Skin of body (tissue), 2 donors: Measurements from ENCODE around the gene ADAM11. TPM values are rescaled to one million over a fixed set of nuclear protein-coding genes. Genes with fewer than 3 reads are reported as not detected.
A peak's percentile ranks its signal among the peaks of the same experiment; 100 is the strongest.

Experiments
- DNase-seq: peaks from one replicate; lab custom pipeline; 2025; lab: John Stamatoyannopoulos, UW
- total RNA-seq: library from RNA; depleted of rRNA; stranded (reverse); fragments of >200 nt; gene quantifications from one replicate; pipeline ENCODE4 v1.2.3, GENCODE V29; 2014

The ADAM11 gene
- total RNA-seq, 1 donor from 2014 or later, result 0.89 TPM

GRCh38 chr17:44775136-44775837 lies 16.5 kb downstream of the ADAM11 start:
- DNase-seq, result peak; percentile 95

GRCh38 chr17:44775838-44776621 lies 17.2 kb downstream of the ADAM11 start:
- DNase-seq, result no peak

- DNase-seq, result no peak
These were observed 18.0 kb downstream of the ADAM11 start for GRCh38 chr17:44776628-44777393.

GRCh38 chr17:44777394-44778348 lies 18.9 kb downstream of the ADAM11 start:
- no peak for DNase-seq

- DNase-seq, result no peak
These were observed 19.9 kb downstream of the ADAM11 start for GRCh38 chr17:44778656-44779210.

GRCh38 chr17:44779211-44780025 lies 20.6 kb downstream of the ADAM11 start:
- peak; percentile 59 for DNase-seq

GRCh38 chr17:44780161-44780560 lies 21.4 kb downstream of the ADAM11 start:
- DNase-seq, result no peak

GRCh38 chr17:44780845-44781480 lies 22.2 kb downstream of the ADAM11 start:
- DNase-seq, result no peak

- DNase-seq, result no peak
These were observed 22.9 kb downstream of the ADAM11 start for GRCh38 chr17:44781551-44782325.

- no peak for DNase-seq
These were observed 23.6 kb downstream of the ADAM11 start for GRCh38 chr17:44782326-44782850.

- no peak for DNase-seq
These were observed 27.1 kb downstream of the ADAM11 start for GRCh38 chr17:44785921-44786320.

- no peak for DNase-seq
These were observed 27.8 kb downstream of the ADAM11 start for GRCh38 chr17:44786551-44787081.

- no peak for DNase-seq
These were observed 28.6 kb downstream of the ADAM11 start for GRCh38 chr17:44787271-44787940.

GRCh38 chr17:44788139-44788538 lies 29.4 kb downstream of the ADAM11 start:
- no peak for DNase-seq

GRCh38 chr17:44792276-44792675 lies 33.5 kb downstream of the ADAM11 start:
- DNase-seq, result no peak

- no peak for DNase-seq
These were observed 35.4 kb downstream of the ADAM11 start for GRCh38 chr17:44793885-44794842.
